ENCODE results near the gene DEFB132. TPM values are rescaled to one million over a fixed set of nuclear protein-coding genes. Genes with fewer than 3 reads are reported as not detected.

The DEFB132 gene
- total RNA-seq, 1 experiment from 2014 or later: not detected

GRCh38 chr20:214383-214782, 43.1 kb upstream of the DEFB132 start:
- no peaks in the 10 kb centered on the region for H3K27me3 ChIP-seq (replicated peaks; ENCODE audit: insufficient read depth, low read depth, low read length, poor library complexity)
- POLR2A ChIA-PET (ENCODE audit: low non-redundant PET): no interaction called here
- BruUV-seq (replicated peaks): no TSS peak

GRCh38 chr20:215796-216195, 41.7 kb upstream of the DEFB132 start:
- DNase-seq (ENCODE audit: low spot score): no peak
- BruUV-seq (replicated peaks): no TSS peak
- H3K36me3 ChIP-seq (ENCODE audit: insufficient read depth, low read length, poor library complexity, severe bottlenecking): no peaks in the 10 kb centered on the region
- H3K9me3 ChIP-seq (ENCODE audit: low read depth, low read length, poor library complexity, severe bottlenecking): no peaks in the 10 kb centered on the region
- CTCF ChIA-PET: no interaction called here
- H3K4me1 ChIP-seq (ENCODE audit: insufficient read depth, low read length, poor library complexity, severe bottlenecking): no peaks in the 10 kb centered on the region
- TF ChIP-seq, protein P1, sequence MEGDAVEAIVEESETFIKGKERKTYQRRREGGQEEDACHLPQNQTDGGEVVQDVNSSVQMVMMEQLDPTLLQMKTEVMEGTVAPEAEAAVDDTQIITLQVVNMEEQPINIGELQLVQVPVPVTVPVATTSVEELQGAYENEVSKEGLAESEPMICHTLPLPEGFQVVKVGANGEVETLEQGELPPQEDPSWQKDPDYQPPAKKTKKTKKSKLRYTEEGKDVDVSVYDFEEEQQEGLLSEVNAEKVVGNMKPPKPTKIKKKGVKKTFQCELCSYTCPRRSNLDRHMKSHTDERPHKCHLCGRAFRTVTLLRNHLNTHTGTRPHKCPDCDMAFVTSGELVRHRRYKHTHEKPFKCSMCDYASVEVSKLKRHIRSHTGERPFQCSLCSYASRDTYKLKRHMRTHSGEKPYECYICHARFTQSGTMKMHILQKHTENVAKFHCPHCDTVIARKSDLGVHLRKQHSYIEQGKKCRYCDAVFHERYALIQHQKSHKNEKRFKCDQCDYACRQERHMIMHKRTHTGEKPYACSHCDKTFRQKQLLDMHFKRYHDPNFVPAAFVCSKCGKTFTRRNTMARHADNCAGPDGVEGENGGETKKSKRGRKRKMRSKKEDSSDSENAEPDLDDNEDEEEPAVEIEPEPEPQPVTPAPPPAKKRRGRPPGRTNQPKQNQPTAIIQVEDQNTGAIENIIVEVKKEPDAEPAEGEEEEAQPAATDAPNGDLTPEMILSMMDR (conservative IDR thresholded peaks at IDR 0.05; ENCODE audit: low read depth, low read length): no peak
- TF ChIP-seq EZH2 (IDR thresholded peaks at IDR 0.05; ENCODE audit: borderline replicate concordance, low read depth, low read length, poor library complexity, severe bottlenecking): no peak
- POLR2A ChIA-PET (ENCODE audit: low non-redundant PET): no interaction called here
- peaks cover 7% of the 10 kb centered on the region for H3K27me3 ChIP-seq (replicated peaks; ENCODE audit: insufficient read depth, low read depth, low read length, poor library complexity)
- intact Hi-C loops (cut with micrococcal nuclease; ENCODE audit: unreplicated experiment): no loop called here
- no peak overlapping the region for H3K27ac ChIP-seq (ENCODE audit: low read depth, low read length, poor library complexity, severe bottlenecking)
- H3K4me3 ChIP-seq (ENCODE audit: low read depth, low read length, poor library complexity, severe bottlenecking): no peak overlapping the region

More at GRCh38 chr20:214383-214782, 43.1 kb upstream of the DEFB132 start:
- DNase-seq (ENCODE audit: low spot score): no peak
- H3K4me1 ChIP-seq (ENCODE audit: insufficient read depth, low read length, poor library complexity, severe bottlenecking): no peaks in the 10 kb centered on the region
- no peaks in the 10 kb centered on the region for H3K9me3 ChIP-seq (ENCODE audit: low read depth, low read length, poor library complexity, severe bottlenecking)
- H3K36me3 ChIP-seq (ENCODE audit: insufficient read depth, low read length, poor library complexity, severe bottlenecking): no peaks in the 10 kb centered on the region
- H3K27ac ChIP-seq (ENCODE audit: low read depth, low read length, poor library complexity, severe bottlenecking): no peak overlapping the region
- CTCF ChIA-PET: no interaction called here
- intact Hi-C loops (cut with micrococcal nuclease; ENCODE audit: unreplicated experiment): no loop called here
- TF ChIP-seq, protein P1 (conservative IDR thresholded peaks at IDR 0.05; ENCODE audit: low read depth, low read length): no peak
- no peak for TF ChIP-seq EZH2 (IDR thresholded peaks at IDR 0.05; ENCODE audit: borderline replicate concordance, low read depth, low read length, poor library complexity, severe bottlenecking)
- no peak overlapping the region for H3K4me3 ChIP-seq (ENCODE audit: low read depth, low read length, poor library complexity, severe bottlenecking)

GRCh38 chr20:217266-217665, 40.3 kb upstream of the DEFB132 start:
- TF ChIP-seq, protein P1 (conservative IDR thresholded peaks at IDR 0.05; ENCODE audit: low read depth, low read length): no peak
- H3K27me3 ChIP-seq (replicated peaks; ENCODE audit: insufficient read depth, low read depth, low read length, poor library complexity): peaks cover 9% of the 10 kb centered on the region
- H3K4me3 ChIP-seq (ENCODE audit: low read depth, low read length, poor library complexity, severe bottlenecking): no peak overlapping the region
- intact Hi-C loops (cut with micrococcal nuclease; ENCODE audit: unreplicated experiment): no loop called here
- no peak for DNase-seq (ENCODE audit: low spot score)
- ChIA-PET CTCF (no interaction called here), POLR2A (ENCODE audit: low non-redundant PET) (no interaction called here)
- H3K36me3 ChIP-seq (ENCODE audit: insufficient read depth, low read length, poor library complexity, severe bottlenecking): no peaks in the 10 kb centered on the region
- H3K27ac ChIP-seq (ENCODE audit: low read depth, low read length, poor library complexity, severe bottlenecking): no peak overlapping the region
- no peaks in the 10 kb centered on the region for H3K4me1 ChIP-seq (ENCODE audit: insufficient read depth, low read length, poor library complexity, severe bottlenecking)
- no TSS peak for BruUV-seq (replicated peaks)
- H3K9me3 ChIP-seq (ENCODE audit: low read depth, low read length, poor library complexity, severe bottlenecking): no peaks in the 10 kb centered on the region
